ENCODE data around the gene TMEM131L.
"Not testable (repeated sequence)": the region's sequence is repeated elsewhere in the genome, so short reads cannot be mapped to it uniquely, and the experiment has no call there.

Gene TMEM131L

DNA sequence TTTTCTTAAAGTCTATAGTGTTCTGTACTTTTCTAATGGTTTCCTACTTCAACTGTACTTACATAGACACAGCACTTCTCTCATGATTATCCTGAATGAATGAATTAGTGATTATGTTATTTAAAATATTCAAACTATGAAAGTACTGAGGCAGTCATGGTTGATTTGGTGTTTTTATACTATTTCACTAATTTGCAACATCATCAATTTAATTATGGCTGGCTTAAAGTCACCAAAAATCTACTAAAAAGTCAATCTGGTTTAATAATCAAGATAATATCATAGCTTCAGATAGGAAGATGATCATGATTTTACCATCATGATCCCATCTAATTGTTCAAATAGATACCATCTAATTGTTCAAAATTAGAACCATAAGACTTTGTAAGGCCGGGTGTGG is 16.8 kb upstream of the TMEM131L start:
- DNase-seq (ENCODE audit: low read depth): no peak

DNA sequence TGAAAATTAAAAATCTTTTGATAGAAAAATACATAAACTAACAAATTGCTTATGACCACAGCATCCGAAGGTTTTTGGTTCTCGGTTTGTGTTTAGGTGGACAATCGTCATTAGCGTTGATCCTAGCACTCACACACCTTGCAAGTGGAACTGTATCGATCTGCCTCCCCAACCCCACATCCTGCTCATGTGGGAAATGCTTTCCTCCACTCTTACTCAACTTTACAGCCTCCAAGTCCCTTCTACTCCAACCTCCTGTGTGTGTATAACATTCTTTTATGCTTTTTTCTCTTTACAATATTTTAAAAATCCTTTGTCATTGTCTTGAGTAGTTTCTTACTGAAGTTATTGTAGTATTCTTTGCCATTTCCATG is 15.6 kb upstream of the TMEM131L start:
- no peak for DNase-seq (ENCODE audit: low read depth)

DNA sequence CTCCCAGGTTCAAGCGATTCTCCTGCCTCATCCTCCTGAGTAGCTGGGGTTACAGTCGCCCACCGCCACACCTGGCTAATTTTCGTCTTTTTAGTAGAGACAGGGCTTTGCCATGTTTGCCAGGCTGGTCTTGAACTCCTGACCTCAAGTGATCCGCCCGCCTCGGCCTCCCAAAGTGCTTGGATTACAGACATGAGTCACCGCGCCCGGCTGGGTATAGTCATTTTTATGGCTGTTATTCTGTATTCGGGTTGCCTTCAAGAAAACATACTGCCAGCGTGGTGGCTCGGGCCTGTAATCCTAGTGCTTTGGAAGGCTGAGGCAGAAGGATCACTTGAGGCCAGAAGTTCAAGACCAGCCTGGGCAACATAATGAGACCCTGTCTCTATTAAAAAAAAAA is 15.0 kb upstream of the TMEM131L start:
- not testable (repeated sequence) for DNase-seq (ENCODE audit: low read depth)

DNA sequence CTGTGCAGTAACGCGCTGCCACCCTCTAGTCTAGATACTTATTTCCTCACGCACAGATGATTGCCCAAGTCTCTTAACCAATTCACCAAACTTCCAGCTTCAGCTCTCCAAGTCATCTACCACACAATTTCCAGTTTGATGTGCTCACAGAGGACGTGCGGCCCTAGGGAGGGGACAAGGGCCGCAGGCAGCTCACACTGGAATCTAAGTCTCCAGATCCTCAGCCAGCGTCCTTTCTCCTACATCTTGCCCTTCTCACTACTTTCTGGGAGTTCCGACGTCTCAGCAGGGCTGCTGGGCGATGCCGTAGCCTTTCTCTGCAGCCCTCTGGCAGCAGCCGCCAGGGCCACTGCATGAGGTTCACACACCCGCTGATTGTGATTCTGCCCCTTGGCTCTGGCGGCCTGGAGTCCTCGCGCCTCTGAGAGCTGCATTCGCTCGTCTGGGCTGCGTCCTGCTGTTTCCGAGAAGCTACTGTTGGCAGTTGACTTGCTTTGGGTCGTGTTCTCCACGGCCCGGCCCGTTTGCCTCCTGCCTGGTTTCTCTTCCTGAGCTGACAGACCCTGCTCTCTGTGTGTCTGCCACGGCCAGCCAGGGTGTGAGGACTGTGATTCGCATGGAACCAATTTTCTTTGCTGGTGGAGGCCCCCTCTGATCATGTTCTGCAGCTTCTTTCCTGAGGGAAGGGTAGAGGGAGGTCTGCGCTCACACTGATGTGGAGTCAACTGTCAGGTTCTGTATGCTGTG is 14.1 kb upstream of the TMEM131L start:
- DNase-seq (ENCODE audit: low read depth): no peak

DNA sequence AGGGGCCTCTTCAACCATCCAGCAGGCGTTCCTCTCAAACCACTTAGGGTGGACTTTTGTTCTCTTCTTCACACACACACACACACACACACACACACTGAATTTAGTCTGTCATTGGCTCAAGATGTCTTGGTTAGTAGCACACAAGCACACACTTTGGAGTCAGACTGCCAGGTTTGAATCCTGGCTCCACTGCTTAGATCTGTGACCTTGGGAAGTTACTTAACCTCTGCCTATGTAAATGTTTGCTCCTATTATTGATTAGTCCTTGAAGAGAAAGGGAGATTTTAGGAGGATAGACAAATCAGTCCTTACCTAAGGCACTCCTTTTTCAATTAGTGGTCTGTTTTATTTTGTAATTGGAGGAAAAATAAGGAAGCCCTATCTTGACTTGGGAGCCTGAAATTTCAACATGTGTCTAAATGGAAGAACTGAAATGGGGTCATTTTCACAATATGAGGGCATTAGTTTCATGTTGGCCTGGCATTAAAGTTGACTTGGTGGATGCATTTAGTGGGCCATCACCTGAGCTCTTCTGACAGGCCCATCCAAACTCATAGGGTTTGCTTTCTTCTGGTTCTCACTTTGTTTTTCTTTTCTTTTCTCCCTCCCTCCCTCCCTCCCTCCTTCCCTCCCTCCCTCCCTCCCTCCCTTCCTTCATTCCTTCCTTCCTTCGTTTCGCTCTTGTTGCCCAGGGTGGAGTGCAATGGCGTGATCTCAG is 13.3 kb upstream of the TMEM131L start:
- DNase-seq (ENCODE audit: low read depth): no peak

DNA sequence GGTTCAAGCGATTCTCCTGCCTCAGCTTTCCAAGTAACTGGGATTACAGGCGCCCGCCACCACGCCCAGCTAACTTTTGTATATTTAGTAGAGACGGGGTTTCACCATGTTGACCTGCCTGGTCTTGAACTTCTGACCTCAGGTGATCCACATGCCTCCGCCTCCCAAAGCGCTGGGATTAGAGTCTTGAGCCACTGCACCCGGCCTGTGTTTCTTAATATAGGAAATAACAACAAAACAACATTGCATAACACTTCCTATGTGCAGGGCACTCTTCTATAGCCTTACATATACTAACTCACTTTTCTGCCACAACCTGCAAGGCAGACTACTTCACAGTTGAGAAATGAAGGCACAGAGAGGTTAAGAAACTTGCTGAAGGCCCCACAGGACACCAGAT is 12.8 kb upstream of the TMEM131L start:
- no peak for DNase-seq (ENCODE audit: low read depth)

DNA sequence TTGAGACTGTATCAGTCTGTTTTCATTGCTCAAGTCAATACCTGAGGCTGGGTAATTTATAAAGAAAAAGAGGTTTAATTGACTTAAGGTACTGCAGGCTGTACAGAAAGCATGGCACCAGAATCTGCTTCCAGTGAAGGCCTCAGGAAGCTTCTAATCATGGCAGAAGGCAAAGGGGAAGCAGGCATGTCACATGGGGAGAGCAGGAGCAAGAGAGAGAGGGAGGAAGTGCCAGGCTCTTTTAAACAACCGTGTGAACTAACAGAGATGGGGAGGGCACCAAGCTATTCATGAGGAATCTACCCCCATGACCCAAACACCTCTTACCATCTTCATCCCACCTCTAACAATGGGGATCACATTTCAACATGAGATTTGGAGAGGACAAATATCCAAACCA is 7.2 kb upstream of the TMEM131L start:
- no peak for DNase-seq (ENCODE audit: low read depth)

DNA sequence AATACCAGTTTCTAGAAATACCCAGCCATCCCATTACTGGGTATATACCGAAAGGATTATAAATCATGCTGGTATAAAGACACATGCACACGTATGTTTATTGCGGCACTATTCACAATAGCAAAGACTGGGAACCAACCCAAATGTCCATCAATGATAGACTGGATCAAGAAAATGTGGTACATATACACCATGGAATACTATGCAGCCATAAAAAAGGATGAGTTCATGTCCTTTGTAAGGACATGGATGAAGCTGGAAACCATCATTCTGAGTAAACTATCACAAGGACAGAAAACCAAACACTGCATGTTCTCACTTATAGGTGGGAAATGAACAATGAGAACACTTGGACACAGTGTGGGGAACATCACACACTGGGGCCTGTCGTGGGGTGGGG is 4.6 kb upstream of the TMEM131L start:
- DNase-seq (ENCODE audit: low read depth): not testable (repeated sequence)

DNA sequence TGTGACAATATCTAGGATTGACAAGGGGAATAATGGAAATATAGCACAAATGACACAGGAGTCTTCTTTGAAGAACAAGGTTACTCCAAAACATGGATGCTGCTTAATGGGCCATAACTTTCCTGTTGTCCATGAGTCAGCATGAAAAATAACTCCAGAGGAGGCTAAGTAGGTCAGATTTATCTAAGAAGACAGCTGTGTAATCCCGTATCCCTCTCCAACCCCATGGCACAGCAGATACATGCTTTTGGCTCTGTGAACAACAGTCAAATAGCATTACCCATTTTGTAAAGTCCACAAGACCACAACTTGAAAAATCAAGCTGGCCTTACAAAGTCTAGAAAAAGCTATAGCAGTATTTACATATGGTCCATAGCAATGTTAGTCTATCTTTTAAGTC is 2.1 kb upstream of the TMEM131L start:
- no peak for DNase-seq (ENCODE audit: low read depth)

DNA sequence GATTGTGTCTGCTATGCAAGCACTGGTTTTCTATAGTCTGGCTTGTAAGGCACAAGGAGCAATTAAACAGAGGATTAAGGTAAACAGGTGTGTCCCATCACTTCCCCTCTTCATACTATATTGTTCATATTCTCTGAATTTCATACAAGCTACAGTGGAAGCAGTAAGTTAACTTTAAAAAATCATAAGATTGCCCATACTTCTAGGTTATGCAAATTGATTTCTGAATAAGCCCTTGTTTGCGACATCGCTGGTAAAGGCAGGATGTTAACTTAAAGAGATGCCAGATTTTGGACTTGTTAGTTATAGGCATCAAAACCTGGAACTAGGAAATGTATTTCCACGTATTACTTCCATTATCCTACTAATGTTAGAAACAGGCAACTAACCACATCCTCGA is 1.0 kb upstream of the TMEM131L start:
- DNase-seq (ENCODE audit: low read depth): no peak

DNA sequence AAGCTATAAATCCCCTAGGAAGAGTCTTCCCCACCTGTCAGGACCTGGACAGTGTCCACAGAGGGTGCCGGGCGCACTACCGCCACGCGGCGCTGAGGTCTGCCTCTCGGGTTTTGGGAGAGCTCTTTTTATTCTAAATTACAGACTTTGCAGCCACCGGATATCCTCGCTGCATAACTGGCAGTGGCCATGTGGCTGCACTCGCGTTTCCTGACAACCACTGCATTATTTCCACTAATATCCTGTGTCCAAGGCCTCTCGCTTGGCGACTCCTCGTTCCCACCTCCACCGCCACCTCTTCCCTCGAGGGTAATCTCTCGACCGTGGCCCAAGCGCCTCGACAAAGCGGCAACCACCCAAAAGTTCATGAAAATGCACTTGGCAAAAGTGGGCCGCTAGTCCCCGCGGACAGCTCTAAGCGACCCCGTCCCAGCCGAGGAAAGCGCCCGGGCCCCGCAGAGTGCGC is 512 bp upstream of the TMEM131L start:
- DNase-seq (ENCODE audit: low read depth): peak; percentile 69

DNA sequence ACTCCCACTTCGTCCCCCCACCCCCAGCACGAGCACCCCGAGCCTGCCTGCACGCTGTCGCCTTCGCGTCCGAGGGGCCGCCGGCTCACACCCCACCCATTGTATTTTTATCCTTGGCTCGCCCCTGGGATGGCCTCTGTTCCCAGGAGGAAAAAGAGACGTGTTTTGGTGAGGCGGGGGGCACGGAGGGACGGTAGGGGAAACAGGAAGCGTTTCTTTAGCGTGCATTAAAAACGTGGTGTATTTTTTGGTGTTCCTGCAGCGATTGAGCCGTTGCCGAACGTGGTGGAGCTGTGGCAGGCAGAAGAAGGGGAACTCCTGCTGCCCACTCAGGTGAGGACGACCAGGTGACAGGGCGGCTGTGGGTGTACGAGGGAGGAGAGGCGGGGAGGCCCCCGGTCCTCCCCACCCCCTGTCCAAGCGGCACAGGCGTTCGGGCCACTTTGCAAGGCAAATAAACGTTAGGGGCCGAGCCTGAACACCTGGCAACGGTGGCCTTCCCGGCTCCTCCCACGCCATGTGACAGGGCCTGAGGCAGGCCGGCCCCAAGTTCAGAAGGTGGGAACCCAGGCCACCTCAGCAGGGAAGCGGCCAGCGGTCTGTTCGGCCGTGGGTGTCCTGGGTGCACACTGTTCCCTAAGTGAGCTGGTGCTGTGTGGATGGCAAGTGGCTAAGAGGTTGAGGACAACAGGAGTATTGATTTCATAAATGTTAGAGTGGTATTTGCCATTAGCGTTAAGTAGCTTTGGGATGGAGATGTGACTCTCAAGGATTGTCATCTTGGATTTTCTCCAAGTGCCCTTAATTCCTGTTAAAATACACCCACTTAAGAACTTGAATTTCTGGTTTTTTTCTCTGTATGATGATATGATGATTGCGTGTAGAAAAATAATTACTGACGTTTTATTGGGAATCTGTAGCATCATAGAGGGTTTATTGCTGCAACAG is 1.1 kb downstream of the TMEM131L start:
- no peak for DNase-seq (ENCODE audit: low read depth)

DNA sequence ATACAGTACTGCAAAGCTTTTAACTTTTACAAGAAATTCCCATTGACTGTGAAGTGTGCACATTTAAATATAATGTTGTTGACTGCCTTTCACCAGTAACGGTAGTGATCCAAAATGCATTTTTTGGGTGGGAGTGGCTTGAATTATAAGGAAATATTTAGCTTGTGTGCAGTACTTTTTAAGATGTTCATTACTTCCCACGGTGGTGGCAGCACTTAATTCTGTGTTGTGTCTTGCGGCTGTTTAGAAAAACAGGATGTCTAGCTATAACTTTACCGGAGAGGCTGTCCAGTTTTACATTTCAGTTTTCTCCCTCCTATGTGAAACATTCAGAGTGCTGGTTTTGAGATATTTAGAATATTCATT is 1.7 kb downstream of the TMEM131L start:
- peak; percentile 52 for DNase-seq (ENCODE audit: low read depth)

DNA sequence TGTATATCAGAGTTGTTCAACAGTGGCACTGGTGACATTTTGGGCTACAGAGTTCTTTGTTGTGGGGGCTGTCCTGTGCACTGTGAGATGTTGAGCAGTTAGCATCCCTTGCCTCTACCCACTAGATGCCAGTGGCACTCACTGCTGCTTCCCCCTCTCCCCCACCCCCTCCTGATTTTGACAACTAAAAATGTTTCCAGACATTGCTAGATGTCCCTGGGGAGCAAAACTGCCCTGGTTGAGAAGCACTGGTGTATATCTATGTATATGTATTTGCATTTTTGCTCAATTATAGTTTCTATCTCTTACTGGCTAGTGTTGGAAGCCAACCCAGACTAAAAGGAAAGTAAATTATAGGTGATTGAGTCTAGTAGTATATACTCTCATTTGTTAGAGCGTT is 2.4 kb downstream of the TMEM131L start:
- no peak for DNase-seq (ENCODE audit: low read depth)

DNA sequence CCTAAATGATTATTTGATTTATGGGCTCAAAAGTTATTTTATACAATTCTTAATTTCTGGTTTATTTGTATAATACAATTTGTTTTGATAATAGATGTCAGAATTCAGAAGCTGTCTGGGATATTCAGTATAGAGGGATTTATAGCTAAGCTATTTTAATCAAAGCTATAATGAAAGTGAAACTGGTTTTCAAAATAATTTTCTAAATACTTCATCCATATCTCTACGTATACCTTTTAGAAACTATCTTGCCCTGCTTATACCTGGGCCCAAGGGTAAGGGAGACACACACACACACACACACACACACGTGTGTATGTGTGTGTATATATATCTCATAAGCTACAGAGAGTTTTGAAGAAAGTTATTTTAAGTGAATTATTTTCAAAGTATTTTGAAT is 2.9 kb downstream of the TMEM131L start:
- no peak for DNase-seq (ENCODE audit: low read depth)

DNA sequence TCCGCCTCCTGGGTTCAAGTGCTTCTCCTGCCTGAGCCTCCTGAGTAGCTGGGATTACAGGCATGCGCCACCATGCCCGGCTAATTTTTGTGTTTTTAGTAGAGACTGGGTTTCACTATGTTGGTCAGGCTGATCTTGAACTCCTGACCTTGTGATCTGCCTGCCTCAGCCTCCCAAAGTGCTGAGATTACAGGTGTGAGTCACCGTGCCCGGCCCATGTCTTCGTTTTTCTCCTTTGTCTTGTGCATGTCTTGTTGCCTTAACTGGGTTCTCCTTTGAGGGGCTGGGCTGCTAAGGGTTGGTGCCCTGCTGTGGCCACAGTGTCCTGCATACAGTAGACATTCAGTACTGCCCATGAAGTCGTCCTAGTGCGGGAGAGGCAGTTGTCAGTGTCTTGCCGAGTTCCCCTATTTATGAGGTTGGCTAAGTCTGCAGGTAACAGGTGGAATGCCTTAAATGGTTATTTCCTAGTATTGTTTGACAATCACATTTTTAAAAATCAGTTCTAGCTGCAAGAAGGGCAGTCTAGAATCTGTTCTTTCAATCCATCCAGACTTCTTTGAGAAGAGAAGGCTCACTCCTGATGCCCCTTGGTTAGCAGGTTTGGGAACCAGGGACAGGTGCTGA is 5.0 kb downstream of the TMEM131L start:
- DNase-seq (ENCODE audit: low read depth): not testable (repeated sequence)

DNA sequence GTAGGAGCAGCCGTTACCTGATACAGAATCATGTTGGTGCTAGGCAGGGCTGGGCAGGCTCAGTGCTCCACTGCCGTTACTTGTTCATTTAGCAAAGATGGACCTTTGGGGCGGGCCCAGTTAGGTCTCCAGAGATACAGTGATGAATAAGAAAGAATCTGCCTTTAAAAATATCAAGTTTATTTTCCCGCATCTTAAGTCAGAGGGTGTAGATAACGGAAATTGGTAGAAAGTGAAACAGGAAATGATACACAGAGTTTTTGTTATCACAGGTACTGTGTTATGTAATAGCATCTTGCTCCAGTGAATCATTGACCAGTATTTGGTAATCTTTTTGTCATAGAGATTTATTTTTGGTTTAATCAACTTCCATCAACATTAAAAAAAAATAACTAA is 5.5 kb downstream of the TMEM131L start:
- DNase-seq (ENCODE audit: low read depth): no peak

DNA sequence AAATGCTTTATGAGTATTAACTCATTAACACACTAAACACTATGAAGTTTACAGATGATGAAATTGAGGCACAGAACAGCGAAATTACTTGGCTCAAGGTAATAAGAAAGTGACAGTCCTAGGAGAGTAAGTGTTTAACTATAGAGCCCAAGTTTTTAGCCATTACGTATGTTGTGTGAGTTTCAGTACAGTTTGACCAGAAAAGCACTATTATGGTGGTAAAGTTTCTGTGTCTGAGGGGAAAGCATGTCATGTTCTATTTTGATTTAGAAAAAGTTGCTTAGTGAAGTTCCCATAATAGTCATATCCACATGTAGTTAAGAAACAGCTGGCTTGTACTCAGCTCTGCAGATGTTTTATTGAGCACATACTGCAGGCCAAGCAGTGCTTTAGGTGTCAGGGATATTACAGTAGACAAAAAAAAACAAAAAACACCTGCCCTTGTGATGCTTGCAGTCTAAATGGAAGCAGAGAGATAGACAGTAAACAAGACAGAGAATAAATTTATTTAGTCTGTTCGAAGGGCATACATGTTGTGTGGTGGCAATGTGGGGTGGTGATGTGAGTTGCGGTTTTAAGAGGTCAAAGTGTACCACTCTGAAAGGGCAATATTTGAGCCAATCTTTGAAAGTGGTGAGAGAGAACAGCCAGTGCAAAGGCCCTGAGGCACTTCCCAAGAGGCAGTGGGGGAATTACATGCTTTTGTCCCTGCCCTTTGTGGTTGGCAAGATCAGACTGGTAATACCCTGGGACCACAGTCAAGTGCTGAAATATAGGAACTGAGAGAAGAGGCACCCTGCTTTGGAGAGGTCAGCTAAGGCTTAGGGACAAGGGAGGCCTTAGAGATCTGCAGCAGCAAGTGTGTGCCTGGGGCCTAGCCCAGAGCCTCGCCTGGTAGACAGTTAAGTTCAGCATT is 6.2 kb downstream of the TMEM131L start:
- no peak for DNase-seq (ENCODE audit: low read depth)

DNA sequence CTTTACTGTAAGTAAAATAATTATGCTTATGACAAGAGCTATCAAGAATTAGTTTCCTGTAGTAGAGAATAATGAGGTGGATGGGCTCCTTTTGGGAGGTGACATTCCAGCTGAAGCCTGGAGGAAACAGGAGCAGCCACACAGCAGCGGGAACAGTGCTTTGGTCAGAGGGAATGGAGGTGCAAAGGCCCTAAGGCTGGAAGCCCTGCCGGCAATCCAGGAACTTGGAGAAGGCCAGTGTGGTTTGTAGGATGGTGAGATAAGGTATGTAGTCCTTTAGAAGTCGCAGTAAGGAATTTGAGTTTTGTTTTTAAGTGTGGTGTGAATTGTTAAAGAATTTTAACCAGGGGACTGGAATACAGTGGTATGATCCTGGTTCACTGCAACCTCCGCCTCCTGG is 8.1 kb downstream of the TMEM131L start:
- DNase-seq (ENCODE audit: low read depth): no peak

DNA sequence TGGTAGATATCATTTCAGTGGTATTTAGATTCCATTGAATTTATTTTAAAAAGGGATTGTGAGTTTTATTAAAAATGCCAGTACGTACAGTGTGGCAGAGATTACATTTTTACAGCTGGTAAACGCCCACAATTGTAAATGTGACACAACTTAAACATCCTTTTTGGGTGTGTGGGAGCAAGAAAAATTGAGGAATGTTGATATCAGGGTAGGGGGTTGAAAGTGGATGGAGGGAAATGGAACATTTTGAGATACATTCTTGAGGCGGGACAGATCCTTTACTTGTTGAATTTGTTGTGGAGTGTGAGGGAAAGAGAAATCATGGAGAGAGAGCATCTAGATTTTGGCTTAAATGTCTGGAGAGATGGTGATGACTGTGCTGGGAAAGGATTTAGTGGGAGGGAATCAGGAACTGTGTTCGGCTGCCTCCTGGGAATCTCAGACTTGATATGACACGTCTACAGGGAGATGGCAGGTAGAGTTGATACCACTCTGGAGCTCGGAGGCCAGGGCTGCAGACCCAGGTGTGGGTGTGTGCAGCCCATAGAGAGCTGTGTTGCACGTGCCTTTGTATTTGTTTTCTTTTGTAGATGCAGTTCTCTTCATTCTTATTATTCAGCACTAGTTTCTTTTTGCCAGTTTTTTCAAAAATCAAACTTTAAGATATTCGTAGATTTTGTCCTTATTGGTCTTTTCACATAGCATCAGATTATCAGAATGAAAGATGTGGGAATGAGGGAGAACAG is 10.8 kb downstream of the TMEM131L start:
- DNase-seq (ENCODE audit: low read depth): no peak

Measured in EH (cell line).